WTC11 (cell line): ENCODE measurements around the gene TEX19. TPM values are rescaled to one million over a fixed set of nuclear protein-coding genes. Genes with fewer than 3 reads are reported as not detected.

Experiments used
- ATAC-seq: fragments of 200-7000 bp; cut with Tn5 transposase; 2 replicates; pipeline ENCODE4 v1.10.0; 2021; ENCODE audit warnings: mild to moderate bottlenecking, moderate library complexity
- CTCF ChIA-PET: fragments of 300-600 bp; sonication (Branson Sonifier 250); formaldehyde crosslinking; loops from one replicate; lab custom pipeline; 2021; ENCODE audit warnings: antibody characterized with exemption; lab: Charles Lee
- POLR2A ChIA-PET: fragments of 350-600 bp; sonication (Branson Sonifier 250); formaldehyde crosslinking; loops from one replicate; lab custom pipeline; 2021; ENCODE audit warnings: antibody characterized with exemption; lab: Charles Lee
- DNase-seq: peaks from one replicate; pipeline ENCODE4 v3.0.0; 2021; ENCODE audit warnings: low spot score
- H3K27ac Mint-ChIP-seq: 2 replicates; pipeline ENCODE4 v1.8.0; 2021; ENCODE audit warnings: mixed read lengths
- H3K27me3 Mint-ChIP-seq: 2 replicates; pipeline ENCODE4 v1.8.0; 2021; ENCODE audit warnings: low read depth, mild to moderate bottlenecking, moderate library complexity, mixed read lengths
- H3K36me3 Mint-ChIP-seq: 2 replicates; pipeline ENCODE4 v1.8.0; 2021; ENCODE audit warnings: mixed read lengths
- H3K4me1 Mint-ChIP-seq: 2 replicates; pipeline ENCODE4 v1.8.0; 2022; ENCODE audit warnings: mixed read lengths
- H3K4me3 Mint-ChIP-seq: 2 replicates; pipeline ENCODE4 v1.8.0; 2021; ENCODE audit warnings: mild to moderate bottlenecking, moderate library complexity, mixed read lengths
- H3K9me3 Mint-ChIP-seq: 2 replicates; pipeline ENCODE4 v1.8.0; 2021; ENCODE audit warnings: mixed read lengths
- ATF2 ChIP-seq: sonication (generic); formaldehyde crosslinking; IDR thresholded peaks from 2 replicates; pipeline ENCODE4 v1.8.1; 2022; ENCODE audit warnings: low read depth, missing genetic modification reagents, borderline replicate concordance
- ATF6 ChIP-seq: sonication (generic); formaldehyde crosslinking; IDR thresholded peaks from 2 replicates; pipeline ENCODE4 v1.8.1; 2023; ENCODE audit warnings: mild to moderate bottlenecking, missing genetic modification reagents
- FOXJ3 ChIP-seq: sonication (generic); formaldehyde crosslinking; IDR thresholded peaks from 2 replicates; pipeline ENCODE4 v1.9.0; 2021; ENCODE audit warnings: missing genetic modification reagents, mild to moderate bottlenecking, borderline replicate concordance
- GTF2I ChIP-seq: fragments of 250-450 bp; sonication (Bioruptor Pico); conservative IDR thresholded peaks from 2 replicates; pipeline ENCODE4 v1.4.0; 2021; ENCODE audit warnings: mild to moderate bottlenecking
- IRF2 ChIP-seq: sonication (generic); formaldehyde crosslinking; IDR thresholded peaks from 2 replicates; pipeline ENCODE4 v1.8.0; 2022; ENCODE audit warnings: low read depth, missing genetic modification reagents, borderline replicate concordance
- JAZF1 ChIP-seq: fragments of 250-450 bp; sonication (Bioruptor Pico); IDR thresholded peaks from 2 replicates; pipeline ENCODE4 v1.9.0; 2021; ENCODE audit warnings: moderate library complexity, mild to moderate bottlenecking, inconsistent platforms
- JUN ChIP-seq: sonication (generic); formaldehyde crosslinking; IDR thresholded peaks from 2 replicates; pipeline ENCODE4 v1.8.0; 2023; ENCODE audit warnings: mild to moderate bottlenecking, missing genetic modification reagents
- KAT7 ChIP-seq: sonication (generic); formaldehyde crosslinking; IDR thresholded peaks from 2 replicates; pipeline ENCODE4 v1.8.1; 2023; ENCODE audit warnings: missing genetic modification reagents, mild to moderate bottlenecking, borderline replicate concordance
- MYBL2 ChIP-seq: sonication (generic); formaldehyde crosslinking; IDR thresholded peaks from 2 replicates; pipeline ENCODE4 v1.8.1; 2023; ENCODE audit warnings: mild to moderate bottlenecking, moderate library complexity, missing genetic modification reagents
- NFATC4 ChIP-seq: fragments of 250-450 bp; sonication (Bioruptor Pico); IDR thresholded peaks from 2 replicates; pipeline ENCODE4 v1.9.0; 2021; ENCODE audit warnings: mild to moderate bottlenecking
- NFE2L1 ChIP-seq: sonication (generic); formaldehyde crosslinking; IDR thresholded peaks from 2 replicates; pipeline ENCODE4 v1.8.1; 2023; ENCODE audit warnings: missing genetic modification reagents
- NR1H2 ChIP-seq: sonication (generic); formaldehyde crosslinking; IDR thresholded peaks from 2 replicates; pipeline ENCODE4 v1.9.0; 2021; ENCODE audit warnings: mild to moderate bottlenecking, moderate library complexity, missing genetic modification reagents
- TP53 ChIP-seq: sonication (generic); formaldehyde crosslinking; IDR thresholded peaks from 2 replicates; pipeline ENCODE4 v1.8.1; 2023; ENCODE audit warnings: mild to moderate bottlenecking, missing genetic modification reagents
- ZBTB43 ChIP-seq: sonication (generic); formaldehyde crosslinking; IDR thresholded peaks from 2 replicates; pipeline ENCODE4 v1.8.1; 2023; ENCODE audit warnings: mild to moderate bottlenecking, missing genetic modification reagents
- ZNF138 ChIP-seq: sonication (generic); formaldehyde crosslinking; conservative IDR thresholded peaks from 2 replicates; pipeline ENCODE4 v1.8.1; 2022; ENCODE audit warnings: mild to moderate bottlenecking, moderate library complexity, missing genetic modification reagents
- ZNF263 ChIP-seq: sonication (generic); formaldehyde crosslinking; IDR thresholded peaks from 2 replicates; pipeline ENCODE4 v1.8.1; 2022; ENCODE audit warnings: low read depth, mild to moderate bottlenecking, moderate library complexity, missing genetic modification reagents
- ZNF317 ChIP-seq: sonication (generic); formaldehyde crosslinking; IDR thresholded peaks from 2 replicates; pipeline ENCODE4 v1.8.1; 2023; ENCODE audit warnings: low read depth, mild to moderate bottlenecking, moderate library complexity, missing genetic modification reagents, borderline replicate concordance
- ZNF416 ChIP-seq: fragments of 250-450 bp; sonication (Bioruptor Pico); IDR thresholded peaks from 2 replicates; pipeline ENCODE4 v1.9.0; 2021; ENCODE audit warnings: mild to moderate bottlenecking, inconsistent platforms
- ZNF423 ChIP-seq: fragments of 250-450 bp; sonication (Bioruptor Pico); IDR thresholded peaks from 2 replicates; pipeline ENCODE4 v2.1.2; 2022; ENCODE audit warnings: mild to moderate bottlenecking, moderate library complexity
- ZSCAN18 ChIP-seq: fragments of 250-450 bp; sonication (Bioruptor Pico); IDR thresholded peaks from 2 replicates; pipeline ENCODE4 v2.1.2; 2022; ENCODE audit warnings: mild to moderate bottlenecking, moderate library complexity
- total RNA-seq: library from RNA; stranded (reverse); gene quantifications from 3 replicates; pipeline ENCODE4 v1.2.3, GENCODE V29; 2021

The TEX19 gene
- total RNA-seq, 1 experiment from 2014 or later, result 1.4 TPM

GRCh38 chr17:82400830-82401229 is 41.8 kb downstream of the TEX19 start (continued):
- TF ChIP-seq ZNF423 (CRISPR knock-in tag), result no peak
- no peak for TF ChIP-seq ZNF138 (CRISPR knock-in tag)
- TF ChIP-seq MYBL2 (CRISPR knock-in tag), result no peak
- no peak for TF ChIP-seq JAZF1 (CRISPR knock-in tag)
- TF ChIP-seq, all 79 proteins: peak for 0

GRCh38 chr17:82402865-82403264 is 43.8 kb downstream of the TEX19 start:
- TF ChIP-seq ATF6, result no peak
- TF ChIP-seq ZNF138 (CRISPR knock-in tag), result no peak
- no peak for TF ChIP-seq JUN (CRISPR knock-in tag)
- TF ChIP-seq ATF2 (CRISPR knock-in tag), result no peak
- TF ChIP-seq NR1H2 (CRISPR knock-in tag), result no peak
- TF ChIP-seq NFE2L1 (CRISPR knock-in tag), result no peak
- TF ChIP-seq TP53 (CRISPR knock-in tag), result no peak
- no peak for TF ChIP-seq NFATC4 (CRISPR knock-in tag)
- no peak for TF ChIP-seq KAT7
- TF ChIP-seq ZSCAN18 (CRISPR knock-in tag), result no peak
- no peak for TF ChIP-seq GTF2I (CRISPR knock-in tag)
- no peak for TF ChIP-seq FOXJ3
- TF ChIP-seq ZBTB43, result no peak
- TF ChIP-seq ZNF317 (CRISPR knock-in tag), result no peak
- no peak for TF ChIP-seq IRF2
- no peak for TF ChIP-seq ZNF416
- no peak for TF ChIP-seq ZNF263 (CRISPR knock-in tag)
- POLR2A ChIA-PET, result no interaction called here
- DNase-seq (no peak), ATAC-seq (no peak)
- Mint-ChIP-seq H3K4me1 (no peaks in the 10 kb centered on the region), H3K36me3 (peaks cover 11% of the 10 kb centered on the region), H3K27ac (no peak overlapping the region), H3K9me3 (no peaks in the 10 kb centered on the region), H3K4me3 (no peak overlapping the region), H3K27me3 (no peaks in the 10 kb centered on the region)
- CTCF ChIA-PET, result no interaction called here
